Temporal lobe (tissue), 2 donors: ENCODE results near the gene FAF2. TPM values are rescaled to one million over a fixed set of nuclear protein-coding genes. Genes with fewer than 3 reads are reported as not detected.

Source experiments
- small RNA-seq: library from RNA; depleted of rRNA; stranded (forward); fragments of <200 nt; gene quantifications from one replicate; pipeline ENCODE3, GENCODE V24; 2014; ENCODE audit warnings: low replicate concordance
- total RNA-seq: library from RNA; depleted of rRNA; stranded (reverse); fragments of >200 nt; gene quantifications from one replicate; pipeline ENCODE4 v1.2.3, GENCODE V29; 2014

FAF2 gene
- total RNA-seq, 1 donor from 2014 or later: 24.6 TPM

Small RNAs within 50 kb of the gene (small RNA-seq; reads per million reads assigned to genes)
- not detected for gene AC010297.1
- gene RF00019: not detected
- gene RN7SL684P: not detected

Other genes starting within 250 kb of the FAF2 start
- gene SIMC1, start 210.0 kb upstream of the FAF2 start, total RNA-seq: 12.5 TPM
- 76.7 TPM for gene KIAA1191, start 86.6 kb upstream of the FAF2 start, total RNA-seq
- gene ARL10, start 82.9 kb upstream of the FAF2 start, total RNA-seq: 63.9 TPM
- 5.7 TPM for gene NOP16, start 59.8 kb upstream of the FAF2 start, total RNA-seq
- 18.4 TPM for gene HIGD2A, start 59.6 kb upstream of the FAF2 start, total RNA-seq
- 42.3 TPM for gene CLTB, start 31.8 kb upstream of the FAF2 start, total RNA-seq
- 13.5 TPM for gene RNF44, start 89.0 kb downstream of the FAF2 start, total RNA-seq
- under 0.01 TPM for gene CDHR2, start 101.0 kb downstream of the FAF2 start, total RNA-seq
- gene GPRIN1, start 161.8 kb downstream of the FAF2 start, total RNA-seq: 104 TPM
- 15.7 TPM for gene SNCB, start 182.1 kb downstream of the FAF2 start, total RNA-seq
- gene EIF4E1B, start 182.3 kb downstream of the FAF2 start, total RNA-seq: not detected
- 21.4 TPM for gene TSPAN17, start 199.1 kb downstream of the FAF2 start, total RNA-seq